ENCODE measurements around the gene AQP11. TPM values are rescaled to one million over a fixed set of nuclear protein-coding genes. Genes with fewer than 3 reads are reported as not detected.
A peak's percentile ranks its signal among the peaks of the same experiment; 100 is the strongest.
"Not testable (repeated sequence)": the region's sequence is repeated elsewhere in the genome, so short reads cannot be mapped to it uniquely, and the experiment has no call there.

The AQP11 gene
- under 1 TPM; 0.14 to 0.19 TPM for total RNA-seq
- long read RNA-seq, donor 1, partial matches to known transcripts: 0 of 6 reads
- long read RNA-seq, donor 1, other reads (novel, unspliced or antisense): 6 of 6 reads
- long read RNA-seq, donor 2, partial matches to known transcripts: 0 of 3 reads
- long read RNA-seq, donor 2, other reads (novel, unspliced or antisense): 2 of 3 reads

GRCh38 chr11:77589521-77590193, at the start of gene AQP11:
Gene AQP11 (plus strand): TSS chr11:77589953. CDS start chr11:77589993, 40 bp downstream.
- intact Hi-C loops (cut with DNase I): no loop called here
- peak; percentile 93 for DNase-seq (ENCODE audit: low spot score)

GRCh38 chr11:77542296-77542695, 47.5 kb upstream of the AQP11 start:
- intact Hi-C loops (cut with DNase I): loop anchor here (10.0 kb wide), 2 partner anchors 347 to 417 kb away; partner anchors contain the start of gene MYO7A (in 1 of the 2)
- no peak for DNase-seq (ENCODE audit: low spot score)

GRCh38 chr11:77547047-77547836, 42.5 kb upstream of the AQP11 start:
- DNase-seq (ENCODE audit: low spot score): no peak
- intact Hi-C loops (cut with DNase I): loop anchor here (10.0 kb wide), 2 partner anchors 352 to 422 kb away; partner anchors contain the start of gene MYO7A (in 1 of the 2)

- intact Hi-C loops (cut with DNase I): loop anchor here (10.0 kb wide), 2 partner anchors 353 to 423 kb away; partner anchors contain the start of gene MYO7A (in 1 of the 2)
- no peak for DNase-seq (ENCODE audit: low spot score)
Observed at GRCh38 chr11:77547863-77548551, 41.7 kb upstream of the AQP11 start.

- intact Hi-C loops (cut with DNase I): loop anchor here (10.0 kb wide), 2 partner anchors 354 to 424 kb away; partner anchors contain the start of gene MYO7A (in 1 of the 2)
- no peak for DNase-seq (ENCODE audit: low spot score)
Observed at GRCh38 chr11:77548552-77549445, 41.0 kb upstream of the AQP11 start.

GRCh38 chr11:77551426-77551825, 38.3 kb upstream of the AQP11 start:
- DNase-seq (ENCODE audit: low spot score): not testable (repeated sequence)
- intact Hi-C loops (cut with DNase I): loop anchor here in 1 of 2 donors (10.0 kb wide), 1 partner anchor 427 kb away; the partner anchor contains the start of gene MYO7A

- no peak for DNase-seq (ENCODE audit: low spot score)
- intact Hi-C loops (cut with DNase I): loop anchor here in 1 of 2 donors (10.0 kb wide), 1 partner anchor 433 kb away; the partner anchor contains the start of gene MYO7A
Observed at GRCh38 chr11:77557553-77557952, 32.2 kb upstream of the AQP11 start.

GRCh38 chr11:77558380-77558779, 31.4 kb upstream of the AQP11 start:
- intact Hi-C loops (cut with DNase I): loop anchor here in 1 of 2 donors (10.0 kb wide), 1 partner anchor 434 kb away; the partner anchor contains the start of gene MYO7A
- DNase-seq (ENCODE audit: low spot score): no peak

- DNase-seq (ENCODE audit: low spot score): no peak
- intact Hi-C loops (cut with DNase I): loop anchor here in 1 of 2 donors (10.0 kb wide), 1 partner anchor 435 kb away; the partner anchor contains the start of gene MYO7A
Observed at GRCh38 chr11:77559686-77560401, 29.9 kb upstream of the AQP11 start.

- DNase-seq (ENCODE audit: low spot score): no peak
- intact Hi-C loops (cut with DNase I): no loop called here
Observed at GRCh38 chr11:77560605-77561004, 29.1 kb upstream of the AQP11 start.

- DNase-seq (ENCODE audit: low spot score): no peak
- intact Hi-C loops (cut with DNase I): no loop called here
Observed at GRCh38 chr11:77561257-77561656, 28.5 kb upstream of the AQP11 start.

- intact Hi-C loops (cut with DNase I): no loop called here
Observed at GRCh38 chr11:77568306-77568705, 21.4 kb upstream of the AQP11 start.

GRCh38 chr11:77568916-77569675, 20.7 kb upstream of the AQP11 start:
- intact Hi-C loops (cut with DNase I): no loop called here

More at GRCh38 chr11:77568306-77568705, 21.4 kb upstream of the AQP11 start:
- no peak for DNase-seq (ENCODE audit: low spot score)

GRCh38 chr11:77569676-77570070, 20.1 kb upstream of the AQP11 start:
- intact Hi-C loops (cut with DNase I): no loop called here
- no peak for DNase-seq (ENCODE audit: low spot score)

More at GRCh38 chr11:77568916-77569675, 20.7 kb upstream of the AQP11 start:
- no peak for DNase-seq (ENCODE audit: low spot score)

GRCh38 chr11:77570896-77571295, 18.9 kb upstream of the AQP11 start:
- DNase-seq (ENCODE audit: low spot score); intact Hi-C loops (cut with DNase I): not testable (repeated sequence)

- intact Hi-C loops (cut with DNase I); DNase-seq (ENCODE audit: low spot score): not testable (repeated sequence)
Observed at GRCh38 chr11:77575428-77575827, 14.3 kb upstream of the AQP11 start.

Measured in posterior vena cava (tissue), 2 donors.